Measurements from ENCODE around the gene ROBO2. TPM values are rescaled to one million over a fixed set of nuclear protein-coding genes. Genes with fewer than 3 reads are reported as not detected.

ROBO2 gene
- total and polyA plus RNA-seq, 5 experiments from 2014 or later: not detected

GRCh38 chr3:77321646-77322045, 281.7 kb downstream of the ROBO2 start:
- H3K27me3 Mint-ChIP-seq: no peaks in the 10 kb centered on the region
- ATAC-seq (no peak), DNase-seq (no peak)
- H3K9me3 Mint-ChIP-seq: peaks cover 0 to 11% (median 3%) of the 10 kb centered on the region in 9 donors
- no peaks in the 10 kb centered on the region for H3K4me1 Mint-ChIP-seq
- H3K27ac Mint-ChIP-seq: no peak overlapping the region
- no peak overlapping the region for H3K4me3 Mint-ChIP-seq
- no peaks in the 10 kb centered on the region for H3K36me3 Mint-ChIP-seq
- POLR2A ChIA-PET: no interaction called here

DNA sequence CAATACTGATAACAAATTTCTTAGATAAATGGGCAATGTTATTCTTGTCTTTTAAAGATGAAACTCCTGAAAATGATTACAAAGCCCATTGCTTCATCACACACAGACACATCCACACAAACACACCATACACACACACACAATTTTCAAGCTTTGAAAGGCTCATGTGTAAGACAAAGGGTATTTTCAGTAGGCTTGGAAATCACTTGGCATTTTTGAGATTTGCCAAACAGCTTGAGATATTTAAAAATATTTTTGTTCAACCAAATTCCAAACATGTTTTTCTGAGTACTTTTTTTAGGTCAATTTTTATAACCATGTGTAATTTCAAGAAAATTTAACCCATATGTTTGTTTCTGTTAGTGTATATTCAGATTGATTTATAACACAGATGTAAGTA, 283.7 kb downstream of the ROBO2 start:
- Mint-ChIP-seq H3K4me3 (no peak overlapping the region), H3K9me3 (peaks cover 0 to 11% (median 3%) of the 10 kb centered on the region in 9 donors), H3K36me3 (no peaks in the 10 kb centered on the region), H3K4me1 (no peaks in the 10 kb centered on the region), H3K27me3 (no peaks in the 10 kb centered on the region), H3K27ac (no peak overlapping the region)
- POLR2A ChIA-PET: no interaction called here
- DNase-seq (no peak), ATAC-seq (no peak)

GRCh38 chr3:77324105-77324504, 284.2 kb downstream of the ROBO2 start:
- peaks cover 0 to 10% (median 3%) of the 10 kb centered on the region in 9 donors for H3K9me3 Mint-ChIP-seq
- H3K36me3 Mint-ChIP-seq: no peaks in the 10 kb centered on the region
- H3K4me1 Mint-ChIP-seq: no peaks in the 10 kb centered on the region
- DNase-seq: no peak
- no peak for ATAC-seq
- no peaks in the 10 kb centered on the region for H3K27me3 Mint-ChIP-seq
- POLR2A ChIA-PET: no interaction called here
- no peak overlapping the region for H3K4me3 Mint-ChIP-seq
- H3K27ac Mint-ChIP-seq: no peak overlapping the region

DNA sequence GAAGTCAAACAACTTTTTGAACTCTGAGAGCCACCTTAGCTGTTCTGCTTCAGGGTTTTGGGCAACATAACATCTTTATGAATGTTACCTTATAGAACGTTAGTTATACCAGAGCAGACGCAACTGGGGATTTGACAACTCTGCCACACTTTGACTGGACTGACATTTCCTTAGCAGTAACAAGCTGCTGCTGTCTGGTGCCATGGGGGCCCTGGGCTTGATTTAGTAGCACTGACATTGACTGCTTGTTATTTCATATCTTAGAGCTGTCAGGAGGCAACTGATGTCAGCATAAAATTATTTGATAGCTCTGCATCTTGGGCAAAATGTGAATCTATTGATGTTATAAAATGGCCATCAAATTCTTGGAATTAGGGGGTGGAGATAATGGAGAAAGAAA, 285.4 kb downstream of the ROBO2 start:
- Mint-ChIP-seq H3K4me1 (no peaks in the 10 kb centered on the region), H3K27ac (no peak overlapping the region), H3K27me3 (no peaks in the 10 kb centered on the region), H3K36me3 (no peaks in the 10 kb centered on the region), H3K4me3 (no peak overlapping the region), H3K9me3 (peaks cover 0 to 10% (median 0%) of the 10 kb centered on the region in 9 donors)
- POLR2A ChIA-PET: no interaction called here
- DNase-seq (no peak), ATAC-seq (no peak)

DNA sequence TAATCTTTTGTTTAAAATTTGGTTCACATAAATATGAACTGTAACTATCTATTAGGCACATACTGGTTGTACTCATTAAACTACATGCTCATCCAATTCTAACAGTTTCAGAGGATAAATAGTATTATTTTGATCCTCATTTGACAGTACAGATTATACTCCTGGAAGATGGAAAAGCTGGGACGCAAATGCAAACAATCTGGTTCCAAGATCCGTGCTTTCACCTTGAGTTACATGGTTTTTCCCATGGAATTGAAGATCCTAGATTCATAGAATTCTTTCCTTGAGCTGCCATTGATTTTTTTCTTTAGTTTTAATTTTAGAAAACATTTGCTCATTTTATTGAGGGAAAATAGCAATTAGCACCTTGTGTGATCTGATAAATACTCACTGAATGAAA, 285.8 kb downstream of the ROBO2 start:
- POLR2A ChIA-PET: no interaction called here
- H3K4me1 Mint-ChIP-seq: no peaks in the 10 kb centered on the region
- peaks cover 0 to 10% (median 0%) of the 10 kb centered on the region in 9 donors for H3K9me3 Mint-ChIP-seq
- no peaks in the 10 kb centered on the region for H3K36me3 Mint-ChIP-seq
- H3K27me3 Mint-ChIP-seq: no peaks in the 10 kb centered on the region
- DNase-seq (no peak), ATAC-seq (no peak)
- no peak overlapping the region for H3K4me3 Mint-ChIP-seq
- no peak overlapping the region for H3K27ac Mint-ChIP-seq

GRCh38 chr3:77326586-77326985, 286.7 kb downstream of the ROBO2 start:
- H3K4me3 Mint-ChIP-seq: no peak overlapping the region
- H3K27me3 Mint-ChIP-seq: no peaks in the 10 kb centered on the region
- H3K4me1 Mint-ChIP-seq: no peaks in the 10 kb centered on the region
- DNase-seq (no peak), ATAC-seq (no peak)
- H3K9me3 Mint-ChIP-seq: peaks cover 0 to 14% (median 0%) of the 10 kb centered on the region in 9 donors
- H3K27ac Mint-ChIP-seq: no peak overlapping the region
- POLR2A ChIA-PET: no interaction called here
- H3K36me3 Mint-ChIP-seq: no peaks in the 10 kb centered on the region

- ATAC-seq: no peak
- Mint-ChIP-seq H3K27ac (no peak overlapping the region), H3K27me3 (no peaks in the 10 kb centered on the region), H3K4me1 (no peaks in the 10 kb centered on the region), H3K36me3 (no peaks in the 10 kb centered on the region), H3K9me3 (peaks cover 0 to 7% (median 0%) of the 10 kb centered on the region in 9 donors), H3K4me3 (no peak overlapping the region)
- POLR2A ChIA-PET: no interaction called here
- DNase-seq: no peak
These were observed 288.8 kb downstream of the ROBO2 start for GRCh38 chr3:77328690-77329089.

DNA sequence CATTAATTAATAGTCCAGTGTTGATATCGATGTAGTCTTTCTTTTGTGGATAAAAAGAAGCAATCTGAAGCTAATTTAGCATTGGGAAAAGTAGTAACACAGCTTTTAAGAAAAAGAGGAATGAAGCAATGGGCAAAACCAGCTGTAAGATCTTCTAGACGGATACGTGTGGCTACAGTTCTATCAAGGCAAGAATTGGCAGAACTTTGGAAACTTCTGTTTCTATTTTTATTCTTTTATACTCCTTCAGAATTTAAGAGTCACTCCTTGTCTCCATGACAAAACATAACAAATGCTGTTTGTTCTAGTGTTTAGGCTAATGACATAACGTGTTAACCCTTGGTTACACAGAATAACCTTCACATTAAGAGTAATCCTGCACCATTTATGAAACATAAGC, 289.2 kb downstream of the ROBO2 start:
- POLR2A ChIA-PET: no interaction called here

DNA sequence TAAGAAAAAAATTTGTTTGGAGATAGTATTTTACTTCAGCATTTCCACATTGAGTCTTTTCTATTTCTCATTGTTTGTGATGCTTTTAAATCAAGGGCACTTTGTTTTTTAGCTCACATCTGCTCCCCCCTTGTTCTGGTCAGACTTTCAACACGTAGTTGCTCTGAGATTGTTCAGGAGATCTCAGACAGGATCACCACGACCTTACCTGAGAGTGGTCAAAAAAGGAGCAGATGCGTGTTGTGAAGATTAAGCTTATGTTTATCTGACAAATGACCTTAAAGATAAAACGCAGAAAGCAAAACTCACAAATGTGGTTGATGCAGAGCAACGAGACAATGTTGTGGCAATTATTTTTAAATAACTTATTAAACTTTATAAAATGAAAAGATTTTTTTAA, 298.3 kb downstream of the ROBO2 start:
- no peak for ATAC-seq
- H3K4me3 Mint-ChIP-seq: no peak overlapping the region
- no peaks in the 10 kb centered on the region for H3K4me1 Mint-ChIP-seq
- POLR2A ChIA-PET: no interaction called here
- H3K9me3 Mint-ChIP-seq: peaks cover 0 to 15% (median 4%) of the 10 kb centered on the region in 9 donors
- H3K27ac Mint-ChIP-seq: no peak overlapping the region
- no peaks in the 10 kb centered on the region for H3K36me3 Mint-ChIP-seq
- DNase-seq: no peak
- H3K27me3 Mint-ChIP-seq: no peaks in the 10 kb centered on the region

More for the DNA sequence above, 289.2 kb downstream of the ROBO2 start:
- no peaks in the 10 kb centered on the region for H3K27me3 Mint-ChIP-seq
- no peak overlapping the region for H3K27ac Mint-ChIP-seq
- H3K4me1 Mint-ChIP-seq: no peaks in the 10 kb centered on the region
- H3K4me3 Mint-ChIP-seq: no peak overlapping the region
- H3K36me3 Mint-ChIP-seq: no peaks in the 10 kb centered on the region
- H3K9me3 Mint-ChIP-seq: peaks cover 0 to 7% (median 0%) of the 10 kb centered on the region in 9 donors
- ATAC-seq (no peak), DNase-seq (no peak)

DNA sequence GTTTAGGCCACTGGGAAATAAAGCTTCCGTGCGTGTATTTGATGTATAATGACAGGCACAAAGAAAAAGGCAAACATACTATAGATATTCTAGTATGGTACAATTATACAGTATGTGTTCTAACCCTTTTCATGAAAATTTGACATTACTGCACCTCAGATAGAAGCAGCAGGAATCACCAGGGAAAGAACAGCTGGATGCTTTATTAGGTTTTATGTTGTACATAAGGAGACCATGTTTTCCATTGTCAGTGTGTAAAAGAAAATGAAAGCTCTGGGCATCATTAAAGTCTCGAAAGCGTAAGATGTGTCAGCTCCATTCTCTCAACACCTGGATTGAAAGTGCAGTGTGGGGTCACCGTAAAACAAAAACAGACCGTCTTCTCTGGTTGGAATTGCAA, 302.1 kb downstream of the ROBO2 start:
- Mint-ChIP-seq H3K27me3 (no peaks in the 10 kb centered on the region), H3K9me3 (peaks cover 0 to 20% (median 4%) of the 10 kb centered on the region in 9 donors), H3K4me3 (no peak overlapping the region), H3K36me3 (no peaks in the 10 kb centered on the region), H3K27ac (no peak overlapping the region), H3K4me1 (no peaks in the 10 kb centered on the region)
- ATAC-seq (no peak), DNase-seq (no peak)
- POLR2A ChIA-PET: no interaction called here

DNA sequence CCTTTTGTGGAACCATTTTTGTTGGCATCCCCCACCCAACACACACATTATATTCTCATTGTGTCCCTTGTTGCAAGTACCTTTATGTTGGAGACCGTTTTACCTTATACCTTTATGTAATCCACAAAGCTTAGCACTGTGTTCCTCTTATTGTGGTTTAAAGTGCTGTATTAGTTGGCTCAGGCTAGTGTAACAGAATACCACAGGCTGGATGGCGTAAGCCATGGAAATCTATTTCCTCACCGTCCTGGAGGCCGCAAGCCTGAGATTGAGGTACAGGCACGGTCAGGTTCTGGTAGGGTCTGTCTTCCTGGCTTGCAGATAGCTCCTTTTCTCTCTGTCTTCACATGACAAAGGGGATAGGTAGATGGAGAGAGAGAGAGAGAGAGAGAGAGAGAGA, 302.8 kb downstream of the ROBO2 start:
- Mint-ChIP-seq H3K9me3 (peaks cover 0 to 26% (median 5%) of the 10 kb centered on the region in 9 donors), H3K27ac (no peak overlapping the region), H3K36me3 (no peaks in the 10 kb centered on the region), H3K4me1 (no peaks in the 10 kb centered on the region), H3K4me3 (no peak overlapping the region), H3K27me3 (no peaks in the 10 kb centered on the region)
- POLR2A ChIA-PET: no interaction called here
- no peak for DNase-seq
- ATAC-seq: no peak

GRCh38 chr3:77345009-77345408, 305.1 kb downstream of the ROBO2 start:
- POLR2A ChIA-PET: no interaction called here
- peaks cover 0 to 29% (median 9%) of the 10 kb centered on the region in 9 donors for H3K9me3 Mint-ChIP-seq
- no peaks in the 10 kb centered on the region for H3K4me1 Mint-ChIP-seq
- H3K27ac Mint-ChIP-seq: no peak overlapping the region
- ATAC-seq: no peak
- no peak for DNase-seq
- no peak overlapping the region for H3K4me3 Mint-ChIP-seq
- H3K36me3 Mint-ChIP-seq: peaks cover 0 to 4% (median 0%) of the 10 kb centered on the region in 3 donors
- no peaks in the 10 kb centered on the region for H3K27me3 Mint-ChIP-seq

- H3K27me3 Mint-ChIP-seq: no peaks in the 10 kb centered on the region
- POLR2A ChIA-PET: no interaction called here
- H3K4me3 Mint-ChIP-seq: no peak overlapping the region
- no peak overlapping the region for H3K27ac Mint-ChIP-seq
- H3K36me3 Mint-ChIP-seq: peaks cover 0 to 4% (median 0%) of the 10 kb centered on the region in 3 donors
- DNase-seq (no peak), ATAC-seq (no peak)
- H3K9me3 Mint-ChIP-seq: peaks cover 3 to 28% (median 12%) of the 10 kb centered on the region in 9 donors
- no peaks in the 10 kb centered on the region for H3K4me1 Mint-ChIP-seq
These were observed 308.5 kb downstream of the ROBO2 start for GRCh38 chr3:77348244-77348855.

- Mint-ChIP-seq H3K27ac (no peak overlapping the region), H3K36me3 (no peaks in the 10 kb centered on the region), H3K27me3 (no peaks in the 10 kb centered on the region), H3K4me1 (no peaks in the 10 kb centered on the region), H3K4me3 (no peak overlapping the region), H3K9me3 (peaks cover 0 to 34% (median 7%) of the 10 kb centered on the region in 9 donors)
- ATAC-seq (no peak), DNase-seq (no peak)
- POLR2A ChIA-PET: no interaction called here
These were observed 315.1 kb downstream of the ROBO2 start for GRCh38 chr3:77354958-77355357.

Measured in naive thymus-derived CD8-positive, alpha-beta T cell (primary cell).